Measurements from ENCODE around the gene MBD4.

DNA sequence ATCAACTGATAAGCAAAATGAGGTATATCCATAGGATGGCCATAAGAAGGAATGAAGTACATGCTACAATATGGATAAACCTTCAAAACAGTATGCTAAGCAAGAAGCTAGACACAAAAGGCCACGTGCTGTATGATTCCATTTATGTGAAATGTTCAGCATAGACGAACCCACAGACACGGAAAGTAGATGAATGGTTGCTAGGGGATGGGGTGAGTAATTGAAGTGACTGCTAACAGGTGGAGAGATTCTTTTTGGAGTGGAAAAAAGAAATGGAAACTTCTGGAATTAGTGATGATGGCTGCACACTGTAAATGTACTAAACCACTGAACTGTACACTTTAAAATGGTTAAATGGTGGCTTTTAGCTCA is 10.7 kb downstream of the MBD4 start:
- TF ChIP-seq EP300 (IDR thresholded peaks at IDR 0.05) (no peak), POLR2A (IDR thresholded peaks at IDR 0.05) (no peak), POLR2AphosphoS5 (IDR thresholded peaks at IDR 0.05) (no peak)
- TF ChIP-seq, protein P1, sequence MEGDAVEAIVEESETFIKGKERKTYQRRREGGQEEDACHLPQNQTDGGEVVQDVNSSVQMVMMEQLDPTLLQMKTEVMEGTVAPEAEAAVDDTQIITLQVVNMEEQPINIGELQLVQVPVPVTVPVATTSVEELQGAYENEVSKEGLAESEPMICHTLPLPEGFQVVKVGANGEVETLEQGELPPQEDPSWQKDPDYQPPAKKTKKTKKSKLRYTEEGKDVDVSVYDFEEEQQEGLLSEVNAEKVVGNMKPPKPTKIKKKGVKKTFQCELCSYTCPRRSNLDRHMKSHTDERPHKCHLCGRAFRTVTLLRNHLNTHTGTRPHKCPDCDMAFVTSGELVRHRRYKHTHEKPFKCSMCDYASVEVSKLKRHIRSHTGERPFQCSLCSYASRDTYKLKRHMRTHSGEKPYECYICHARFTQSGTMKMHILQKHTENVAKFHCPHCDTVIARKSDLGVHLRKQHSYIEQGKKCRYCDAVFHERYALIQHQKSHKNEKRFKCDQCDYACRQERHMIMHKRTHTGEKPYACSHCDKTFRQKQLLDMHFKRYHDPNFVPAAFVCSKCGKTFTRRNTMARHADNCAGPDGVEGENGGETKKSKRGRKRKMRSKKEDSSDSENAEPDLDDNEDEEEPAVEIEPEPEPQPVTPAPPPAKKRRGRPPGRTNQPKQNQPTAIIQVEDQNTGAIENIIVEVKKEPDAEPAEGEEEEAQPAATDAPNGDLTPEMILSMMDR (IDR thresholded peaks at IDR 0.05), result no peak
